ENCODE data around the gene GP1BB.
"Not testable (repeated sequence)": the region's sequence is repeated elsewhere in the genome, so short reads cannot be mapped to it uniquely, and the experiment has no call there.

Gene GP1BB

GRCh38 chr22:19693981-19694670, 29.2 kb upstream of the GP1BB start:
- DNase-seq (ENCODE audit: low read depth in 2 of 3, low spot score in 1 of 3) = no peak

GRCh38 chr22:19694696-19695095, 28.6 kb upstream of the GP1BB start:
- no peak for DNase-seq (ENCODE audit: low read depth in 2 of 3, low spot score in 1 of 3)

GRCh38 chr22:19696504-19697276, 26.6 kb upstream of the GP1BB start:
- no peak for DNase-seq (ENCODE audit: low read depth in 2 of 3, low spot score in 1 of 3)

- not testable (repeated sequence) for DNase-seq (ENCODE audit: low read depth in 2 of 3, low spot score in 1 of 3)
These were observed 25.5 kb upstream of the GP1BB start for GRCh38 chr22:19697871-19698270.

- DNase-seq (ENCODE audit: low read depth in 2 of 3, low spot score in 1 of 3) = no peak
These were observed 22.4 kb upstream of the GP1BB start for GRCh38 chr22:19700790-19701419.

GRCh38 chr22:19701420-19702145, 21.8 kb upstream of the GP1BB start:
- DNase-seq (ENCODE audit: low read depth in 2 of 3, low spot score in 1 of 3) = no peak

- DNase-seq (ENCODE audit: low read depth in 2 of 3, low spot score in 1 of 3) = no peak
These were observed 19.5 kb upstream of the GP1BB start for GRCh38 chr22:19703869-19704268.

GRCh38 chr22:19704355-19705015, 18.9 kb upstream of the GP1BB start:
- no peak for DNase-seq (ENCODE audit: low read depth in 2 of 3, low spot score in 1 of 3)

GRCh38 chr22:19705181-19705934, 18.0 kb upstream of the GP1BB start:
- DNase-seq (ENCODE audit: low read depth in 2 of 3, low spot score in 1 of 3) = no peak

- DNase-seq (ENCODE audit: low read depth in 2 of 3, low spot score in 1 of 3) = no peak
These were observed 16.6 kb upstream of the GP1BB start for GRCh38 chr22:19706661-19707151.

GRCh38 chr22:19707347-19708290, 15.7 kb upstream of the GP1BB start:
- DNase-seq (ENCODE audit: low read depth in 2 of 3, low spot score in 1 of 3) = no peak

- no peak for DNase-seq (ENCODE audit: low read depth in 2 of 3, low spot score in 1 of 3)
These were observed 14.9 kb upstream of the GP1BB start for GRCh38 chr22:19708321-19709011.

- no peak for DNase-seq (ENCODE audit: low read depth in 2 of 3, low spot score in 1 of 3)
These were observed 14.1 kb upstream of the GP1BB start for GRCh38 chr22:19709063-19709769.

- DNase-seq (ENCODE audit: low read depth in 2 of 3, low spot score in 1 of 3) = no peak
These were observed 13.1 kb upstream of the GP1BB start for GRCh38 chr22:19710020-19710768.

- no peak for DNase-seq (ENCODE audit: low read depth in 2 of 3, low spot score in 1 of 3)
These were observed 12.6 kb upstream of the GP1BB start for GRCh38 chr22:19710769-19711106.

- DNase-seq (ENCODE audit: low read depth in 2 of 3, low spot score in 1 of 3) = no peak
These were observed 10.1 kb upstream of the GP1BB start for GRCh38 chr22:19713245-19713644.

- DNase-seq (ENCODE audit: low read depth in 2 of 3, low spot score in 1 of 3) = no peak
These were observed 9.6 kb upstream of the GP1BB start for GRCh38 chr22:19713650-19714311.
